ENCODE results near the gene C4orf50. TPM values are rescaled to one million over a fixed set of nuclear protein-coding genes. Genes with fewer than 3 reads are reported as not detected.

Gene C4orf50
- total and polyA plus RNA-seq, 2 of the 4 experiments (the other 2 are of a cell fraction): not detected

DNA sequence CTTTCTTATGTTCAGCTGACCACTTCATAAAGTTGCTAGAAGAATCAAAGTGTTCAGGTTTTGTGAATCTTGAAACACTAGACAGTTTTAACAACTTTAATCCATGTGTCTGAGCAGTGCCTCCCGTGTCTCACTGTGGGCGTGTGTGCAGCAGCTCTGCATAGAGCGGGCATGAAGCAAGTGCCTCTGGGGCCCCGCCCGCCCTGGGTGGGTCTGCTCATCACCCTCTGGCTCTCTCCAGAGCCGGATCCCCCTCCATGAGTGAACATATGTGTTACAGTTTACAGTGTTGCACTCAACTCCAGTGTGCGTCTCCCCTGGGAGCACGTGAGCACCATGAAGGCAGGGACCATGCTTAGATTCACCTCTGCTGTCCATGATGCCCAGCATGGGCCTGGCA lies 87.8 kb downstream of the C4orf50 start:
- H3K9me3 ChIP-seq (ENCODE audit: control insufficient read depth, insufficient read depth, low read length): no peaks in the 10 kb centered on the region
- H4K5ac ChIP-seq (ENCODE audit: low read depth, low read length): no peak overlapping the region
- H2BK20ac ChIP-seq (ENCODE audit: low read depth, low read length): no peak overlapping the region
- BruUV-seq (replicated peaks): no TSS peak
- intact Hi-C loops (cut with micrococcal nuclease): no loop called here
- ATAC-seq (ENCODE audit: low read depth) (no peak), DNase-seq (no peak)
- no peaks in the 10 kb centered on the region for H3K4me1 ChIP-seq (ENCODE audit: control insufficient read depth, insufficient read depth, low read length)
- H3K4ac ChIP-seq (ENCODE audit: low read depth, low read length): no peak overlapping the region
- H3K4me3 ChIP-seq (ENCODE audit: insufficient read depth, low read depth, low read length): no peak overlapping the region
- no peak overlapping the region for H3K23ac ChIP-seq (ENCODE audit: low read depth, low read length)
- CTCF ChIA-PET: no interaction called here
- dilution Hi-C loops (cut with HindIII; ENCODE audit: low sequenced_read_pairs, unreplicated experiment): no loop called here
- H3K56ac ChIP-seq (ENCODE audit: extremely low read depth, insufficient read depth, low read length): no peak overlapping the region
- H3K79me1 ChIP-seq (ENCODE audit: low read depth in 1 of 2, low read length in 2 of 2): no peaks in the 10 kb centered on the region
- no peak overlapping the region for H2AK9ac ChIP-seq (replicated peaks; ENCODE audit: low read depth, low read length, poor library complexity)
- no peak overlapping the region for H2BK5ac ChIP-seq (ENCODE audit: low read depth, low read length, poor library complexity, severe bottlenecking)
- in situ Hi-C loops (cut with MboI; ENCODE audit: low sequenced_read_pairs): no loop called here
- POLR2A ChIA-PET (ENCODE audit: unreplicated experiment): no interaction called here
- no peak overlapping the region for H3K18ac ChIP-seq (ENCODE audit: low read depth, low read length)
- no peak overlapping the region for H2BK120ac ChIP-seq (ENCODE audit: low read depth, low read length)
- H3K9ac ChIP-seq (ENCODE audit: low read depth, low read length): no peak overlapping the region
- H2AFZ ChIP-seq (replicated peaks; ENCODE audit: low read length, poor library complexity): no peak overlapping the region
- TF ChIP-seq RCOR1 (IDR thresholded peaks at IDR 0.05; ENCODE audit: insufficient replicate concordance, low read length): no peak
- TF ChIP-seq POLR2A (IDR thresholded peaks at IDR 0.05; ENCODE audit: low read depth, low read length): no peak
- TF ChIP-seq MXI1 (IDR thresholded peaks at IDR 0.05; ENCODE audit: borderline replicate concordance, low read depth, low read length): no peak
- no peak for TF ChIP-seq MAZ (IDR thresholded peaks at IDR 0.05; ENCODE audit: borderline replicate concordance, low read depth, low read length)
- TF ChIP-seq MAFK (IDR thresholded peaks at IDR 0.05; ENCODE audit: low read depth, low read length): no peak
- no peak for TF ChIP-seq NFE2L2 (IDR thresholded peaks at IDR 0.05; ENCODE audit: low read depth, low read length)
- no peak for TF ChIP-seq SMC3 (IDR thresholded peaks at IDR 0.05; ENCODE audit: low read depth, low read length)
- no peak for TF ChIP-seq CEBPB (IDR thresholded peaks at IDR 0.05; ENCODE audit: low read depth, low read length)
- TF ChIP-seq BHLHE40 (IDR thresholded peaks at IDR 0.05; ENCODE audit: low read depth, low read length): no peak
- no peak for TF ChIP-seq RFX5 (IDR thresholded peaks at IDR 0.05; ENCODE audit: low read depth, low read length)
- TF ChIP-seq, protein P1, sequence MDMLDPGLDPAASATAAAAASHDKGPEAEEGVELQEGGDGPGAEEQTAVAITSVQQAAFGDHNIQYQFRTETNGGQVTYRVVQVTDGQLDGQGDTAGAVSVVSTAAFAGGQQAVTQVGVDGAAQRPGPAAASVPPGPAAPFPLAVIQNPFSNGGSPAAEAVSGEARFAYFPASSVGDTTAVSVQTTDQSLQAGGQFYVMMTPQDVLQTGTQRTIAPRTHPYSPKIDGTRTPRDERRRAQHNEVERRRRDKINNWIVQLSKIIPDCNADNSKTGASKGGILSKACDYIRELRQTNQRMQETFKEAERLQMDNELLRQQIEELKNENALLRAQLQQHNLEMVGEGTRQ (IDR thresholded peaks at IDR 0.05; ENCODE audit: low read depth, low read length): no peak
- no peak for TF ChIP-seq CHD1 (IDR thresholded peaks at IDR 0.05; ENCODE audit: low read depth, low read length)
- TF ChIP-seq, protein P2, sequence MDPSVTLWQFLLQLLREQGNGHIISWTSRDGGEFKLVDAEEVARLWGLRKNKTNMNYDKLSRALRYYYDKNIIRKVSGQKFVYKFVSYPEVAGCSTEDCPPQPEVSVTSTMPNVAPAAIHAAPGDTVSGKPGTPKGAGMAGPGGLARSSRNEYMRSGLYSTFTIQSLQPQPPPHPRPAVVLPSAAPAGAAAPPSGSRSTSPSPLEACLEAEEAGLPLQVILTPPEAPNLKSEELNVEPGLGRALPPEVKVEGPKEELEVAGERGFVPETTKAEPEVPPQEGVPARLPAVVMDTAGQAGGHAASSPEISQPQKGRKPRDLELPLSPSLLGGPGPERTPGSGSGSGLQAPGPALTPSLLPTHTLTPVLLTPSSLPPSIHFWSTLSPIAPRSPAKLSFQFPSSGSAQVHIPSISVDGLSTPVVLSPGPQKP (IDR thresholded peaks at IDR 0.05; ENCODE audit: borderline replicate concordance, low read depth, low read length): no peak
- TF ChIP-seq, protein P3, sequence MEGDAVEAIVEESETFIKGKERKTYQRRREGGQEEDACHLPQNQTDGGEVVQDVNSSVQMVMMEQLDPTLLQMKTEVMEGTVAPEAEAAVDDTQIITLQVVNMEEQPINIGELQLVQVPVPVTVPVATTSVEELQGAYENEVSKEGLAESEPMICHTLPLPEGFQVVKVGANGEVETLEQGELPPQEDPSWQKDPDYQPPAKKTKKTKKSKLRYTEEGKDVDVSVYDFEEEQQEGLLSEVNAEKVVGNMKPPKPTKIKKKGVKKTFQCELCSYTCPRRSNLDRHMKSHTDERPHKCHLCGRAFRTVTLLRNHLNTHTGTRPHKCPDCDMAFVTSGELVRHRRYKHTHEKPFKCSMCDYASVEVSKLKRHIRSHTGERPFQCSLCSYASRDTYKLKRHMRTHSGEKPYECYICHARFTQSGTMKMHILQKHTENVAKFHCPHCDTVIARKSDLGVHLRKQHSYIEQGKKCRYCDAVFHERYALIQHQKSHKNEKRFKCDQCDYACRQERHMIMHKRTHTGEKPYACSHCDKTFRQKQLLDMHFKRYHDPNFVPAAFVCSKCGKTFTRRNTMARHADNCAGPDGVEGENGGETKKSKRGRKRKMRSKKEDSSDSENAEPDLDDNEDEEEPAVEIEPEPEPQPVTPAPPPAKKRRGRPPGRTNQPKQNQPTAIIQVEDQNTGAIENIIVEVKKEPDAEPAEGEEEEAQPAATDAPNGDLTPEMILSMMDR (conservative IDR thresholded peaks at IDR 0.05; ENCODE audit: low read depth, low read length): no peak
- TF ChIP-seq RAD21 (IDR thresholded peaks at IDR 0.05; ENCODE audit: low read length): no peak
- TF ChIP-seq FOS (IDR thresholded peaks at IDR 0.05; ENCODE audit: low read depth, low read length): no peak
- H3K36me3 ChIP-seq (ENCODE audit: control insufficient read depth, insufficient read depth, low read length): no peaks in the 10 kb centered on the region
- H4K8ac ChIP-seq (ENCODE audit: low read depth in 2 of 2, low read length in 2 of 2): no peak overlapping the region
- no peak overlapping the region for H3K27ac ChIP-seq (ENCODE audit: insufficient read depth, low read length)
- H3K4me2 ChIP-seq (ENCODE audit: low read depth, low read length): no peak overlapping the region
- peaks cover 15% of the 10 kb centered on the region for H3K27me3 ChIP-seq (ENCODE audit: control insufficient read depth, insufficient read depth, low read length)
- H3K14ac ChIP-seq (replicated peaks; ENCODE audit: low read depth, low read length): no peak overlapping the region
- no peak overlapping the region for H2BK15ac ChIP-seq (ENCODE audit: low read depth, low read length)
- no peaks in the 10 kb centered on the region for H4K20me1 ChIP-seq (ENCODE audit: insufficient read depth, low read length)
- no peaks in the 10 kb centered on the region for H3K9me1 ChIP-seq (ENCODE audit: insufficient read depth, low read length)
- WGBS, 2 experiments (ENCODE audit: extremely low coverage in 2 of 2, insufficient read length in 1 of 2): 71% methylated on average over 2 of the region's 8 CpGs; no CpG with 5 or more reads in 1 of the 2 experiments
- no peak overlapping the region for H4K91ac ChIP-seq (ENCODE audit: insufficient read depth, low read depth, low read length)
- no peak overlapping the region for H2AK5ac ChIP-seq (ENCODE audit: low read depth, low read length)

Measured in IMR-90 (cell line).